Astrocyte (in vitro differentiated cells and primary cell): ENCODE results near the gene CTSS. TPM values are rescaled to one million over a fixed set of nuclear protein-coding genes. Genes with fewer than 3 reads are reported as not detected.

Experiments used
- DNase-seq: peaks from one replicate; pipeline ENCODE4 v3.0.0-alpha.2; 2010; ENCODE audit warnings: low read depth
- FAIRE-seq: peaks from 2 replicates; lab custom pipeline; 2011; peaks lifted over from hg19 to GRCh38; lab: Jason Lieb, UNC
- H2AFZ ChIP-seq: 2 replicates; pipeline ENCODE4 v1.6.0; 2012; ENCODE audit warnings: low read depth, low read length, inconsistent platforms
- H3K27ac ChIP-seq: 2 replicates; pipeline ENCODE4 v1.5.1; 2011; ENCODE audit warnings: low read depth, low read length, inconsistent platforms
- H3K27me3 ChIP-seq: 2 replicates; pipeline ENCODE4 v1.6.0; 2011; ENCODE audit warnings: low read length, inconsistent platforms; ENCODE audit not compliant: insufficient read depth
- H3K36me3 ChIP-seq: 2 replicates; pipeline ENCODE4 v1.5.1; 2011; ENCODE audit warnings: low read length, inconsistent platforms; ENCODE audit not compliant: insufficient read depth
- H3K4me1 ChIP-seq: 2 replicates; pipeline ENCODE4 v1.5.1; 2011; ENCODE audit warnings: low read length, inconsistent platforms; ENCODE audit not compliant: insufficient read depth
- H3K4me2 ChIP-seq: 2 replicates; pipeline ENCODE4 v1.6.0; 2012; ENCODE audit warnings: low read length, inconsistent platforms
- H3K4me3 ChIP-seq: 2 replicates; pipeline ENCODE4 v1.5.1; 2011; ENCODE audit warnings: low read depth, mild to moderate bottlenecking, low read length, inconsistent platforms; ENCODE audit not compliant: insufficient read depth
- H3K79me2 ChIP-seq: 2 replicates; pipeline ENCODE4 v1.6.0; 2012; ENCODE audit warnings: mild to moderate bottlenecking, low read length, inconsistent platforms; ENCODE audit not compliant: insufficient read depth
- H3K9ac ChIP-seq: 2 replicates; pipeline ENCODE4 v1.6.0; 2012; ENCODE audit warnings: mild to moderate bottlenecking, low read length, inconsistent platforms
- H3K9me3 ChIP-seq: 2 replicates; pipeline ENCODE4 v1.5.1; 2012; ENCODE audit warnings: low read depth, mild to moderate bottlenecking, low read length, inconsistent platforms; ENCODE audit not compliant: insufficient read depth
- H4K20me1 ChIP-seq: 2 replicates; pipeline ENCODE4 v1.6.0; 2012; ENCODE audit warnings: low read length, inconsistent platforms; ENCODE audit not compliant: insufficient read depth
- H3K27ac Mint-ChIP-seq: one replicate; pipeline ENCODE4 v1.8.0; 2021; ENCODE audit warnings: mild to moderate bottlenecking, mixed read lengths; ENCODE audit not compliant: unreplicated experiment
- H3K27me3 Mint-ChIP-seq: one replicate; pipeline ENCODE4 v1.8.0; 2021; ENCODE audit warnings: low read depth, mixed read lengths; ENCODE audit not compliant: unreplicated experiment
- H3K36me3 Mint-ChIP-seq: one replicate; pipeline ENCODE4 v1.8.0; 2021; ENCODE audit warnings: low read depth, mixed read lengths; ENCODE audit not compliant: unreplicated experiment
- H3K4me1 Mint-ChIP-seq: one replicate; pipeline ENCODE4 v1.8.0; 2021; ENCODE audit warnings: low read depth, mixed read lengths; ENCODE audit not compliant: unreplicated experiment
- H3K4me3 Mint-ChIP-seq: one replicate; pipeline ENCODE4 v1.8.0; 2021; ENCODE audit warnings: mild to moderate bottlenecking, moderate library complexity, mixed read lengths; ENCODE audit not compliant: unreplicated experiment
- H3K9me3 Mint-ChIP-seq: one replicate; pipeline ENCODE4 v1.8.0; 2021; ENCODE audit warnings: mild to moderate bottlenecking, mixed read lengths; ENCODE audit not compliant: unreplicated experiment
- CTCF ChIP-seq: IDR thresholded peaks from 2 replicates; pipeline ENCODE4 v1.5.1; 2011; ENCODE audit warnings: low read depth, mild to moderate bottlenecking, inconsistent platforms, low read length, moderate library complexity; ENCODE audit not compliant: insufficient read depth
- EZH2 ChIP-seq: IDR thresholded peaks from 2 replicates; pipeline ENCODE4 v1.6.1; 2012; ENCODE audit warnings: mild to moderate bottlenecking, low read length, inconsistent platforms; ENCODE audit not compliant: insufficient read depth
- total RNA-seq: library from RNA; stranded (reverse); gene quantifications from 2 replicates; pipeline ENCODE4 v1.2.1, GENCODE V29; 2021

Gene CTSS
- total RNA-seq, 1 donor from 2014 or later: 0.61 TPM

- H3K4me3 Mint-ChIP-seq: no peak overlapping the region
- H3K4me1 Mint-ChIP-seq: peaks cover 3% of the 10 kb centered on the region
- no peak for DNase-seq
- Histone ChIP-seq H3K27ac (no peak overlapping the region), H3K36me3 (no peaks in the 10 kb centered on the region), H3K4me2 (no peak overlapping the region), H3K27me3 (no peaks in the 10 kb centered on the region), H3K4me1 (peaks cover 2% of the 10 kb centered on the region), H3K9ac (no peak overlapping the region), H4K20me1 (no peaks in the 10 kb centered on the region), H3K4me3 (no peak overlapping the region), H3K9me3 (no peaks in the 10 kb centered on the region), H2AFZ (no peak overlapping the region), H3K79me2 (no peaks in the 10 kb centered on the region)
- no peaks in the 10 kb centered on the region for H3K27me3 Mint-ChIP-seq
- no peak for FAIRE-seq
- H3K36me3 Mint-ChIP-seq: peaks cover 22% of the 10 kb centered on the region
- H3K9me3 Mint-ChIP-seq: no peaks in the 10 kb centered on the region
- TF ChIP-seq CTCF: no peak
- TF ChIP-seq EZH2: no peak
- no peak overlapping the region for H3K27ac Mint-ChIP-seq
These were observed 39.1 kb upstream of the CTSS start for GRCh38 chr1:150804671-150805070.

GRCh38 chr1:150799089-150799488 lies 33.5 kb upstream of the CTSS start:
- Histone ChIP-seq H4K20me1 (no peaks in the 10 kb centered on the region), H3K27ac (no peak overlapping the region), H3K9ac (no peak overlapping the region), H3K27me3 (no peaks in the 10 kb centered on the region), H3K4me1 (peaks cover 4% of the 10 kb centered on the region), H3K36me3 (peaks cover 12% of the 10 kb centered on the region), H2AFZ (no peak overlapping the region), H3K4me3 (no peak overlapping the region), H3K79me2 (no peaks in the 10 kb centered on the region), H3K9me3 (no peaks in the 10 kb centered on the region), H3K4me2 (no peak overlapping the region)
- Mint-ChIP-seq H3K27ac (no peak overlapping the region), H3K4me3 (no peak overlapping the region), H3K27me3 (no peaks in the 10 kb centered on the region), H3K36me3 (peaks cover 37% of the 10 kb centered on the region), H3K4me1 (no peaks in the 10 kb centered on the region), H3K9me3 (no peaks in the 10 kb centered on the region)
- no peak for FAIRE-seq
- DNase-seq: no peak
- TF ChIP-seq EZH2 (no peak), CTCF (no peak)

- H3K36me3 ChIP-seq: peaks cover 12% of the 10 kb centered on the region
- no peak overlapping the region for H3K27ac ChIP-seq
- H4K20me1 ChIP-seq: no peaks in the 10 kb centered on the region
- no peaks in the 10 kb centered on the region for H3K9me3 Mint-ChIP-seq
- FAIRE-seq (no peak), DNase-seq (peak; percentile 41)
- no peak overlapping the region for H2AFZ ChIP-seq
- H3K4me3 ChIP-seq: no peak overlapping the region
- H3K4me2 ChIP-seq: no peak overlapping the region
- H3K4me1 Mint-ChIP-seq: no peaks in the 10 kb centered on the region
- H3K4me3 Mint-ChIP-seq: no peak overlapping the region
- no peaks in the 10 kb centered on the region for H3K79me2 ChIP-seq
- no peak overlapping the region for H3K27ac Mint-ChIP-seq
- H3K4me1 ChIP-seq: peaks cover 4% of the 10 kb centered on the region
- no peak overlapping the region for H3K9ac ChIP-seq
- peaks cover 34% of the 10 kb centered on the region for H3K36me3 Mint-ChIP-seq
- no peaks in the 10 kb centered on the region for H3K9me3 ChIP-seq
- no peaks in the 10 kb centered on the region for H3K27me3 ChIP-seq
- TF ChIP-seq CTCF (no peak), EZH2 (no peak)
- no peaks in the 10 kb centered on the region for H3K27me3 Mint-ChIP-seq
These were observed 32.9 kb upstream of the CTSS start for GRCh38 chr1:150798525-150798924.
